GM10266 (cell line): ENCODE results near the gene TCEA2.

Experiments used
- DNase-seq: peaks from one replicate; pipeline ENCODE4 v3.0.0; 2012; ENCODE audit errors: extremely low spot score
- CTCF ChIP-seq: IDR thresholded peaks from 2 replicates; pipeline ENCODE4 v1.5.1; 2012; ENCODE audit warnings: mild to moderate bottlenecking, low read depth; ENCODE audit not compliant: control insufficient read depth, insufficient read depth; ENCODE audit errors: missing control alignments

TCEA2 gene

GRCh38 chr20:64062596-64063388 is at the start of gene TCEA2:
Gene TCEA2, plus strand, starts transcription at chr20:64063198. Its CDS starts 115 bp downstream, at chr20:64063313.
- no peak for TF ChIP-seq CTCF
- DNase-seq, result peak; percentile 98

GRCh38 chr20:64015635-64016034 is 47.4 kb upstream of the TCEA2 start:
- DNase-seq, result no peak
- TF ChIP-seq CTCF, result no peak

- TF ChIP-seq CTCF, result no peak
These were observed 41.6 kb upstream of the TCEA2 start for GRCh38 chr20:64021124-64021975.

GRCh38 chr20:64022671-64023360 is 40.2 kb upstream of the TCEA2 start:
- no peak for DNase-seq

More at GRCh38 chr20:64021124-64021975, 41.6 kb upstream of the TCEA2 start:
- DNase-seq, result no peak

GRCh38 chr20:64023361-64024140 is 39.4 kb upstream of the TCEA2 start:
- TF ChIP-seq CTCF, result no peak
- no peak for DNase-seq

More at GRCh38 chr20:64022671-64023360, 40.2 kb upstream of the TCEA2 start:
- no peak for TF ChIP-seq CTCF

GRCh38 chr20:64024141-64024990 is 38.6 kb upstream of the TCEA2 start:
- DNase-seq, result no peak
- TF ChIP-seq CTCF, result no peak
